HepG2 (cell line): Measurements from ENCODE around the gene VWA2. TPM values are rescaled to one million over a fixed set of nuclear protein-coding genes. Genes with fewer than 3 reads are reported as not detected.

Experiments used
- ATAC-seq: fragments of 200-7000 bp; cut with Tn5 transposase; 3 replicates; pipeline ENCODE4 v1.9.1; 2020; ENCODE audit warnings: mild to moderate bottlenecking, moderate library complexity
- BruUV-seq: library from RNA; stranded (reverse); fragments of 400-500 nt; replicated peaks from 2 replicates; lab custom pipeline; 2021; lab: Mats Ljungman, UMichigan
- CTCF ChIA-PET: fragments of 300-600 bp; formaldehyde crosslinking; extraction: SDS; loops from one replicate; lab custom pipeline; 2021; ENCODE audit warnings: low total read pairs, inconsistent platforms, low intra/inter-chr PET ratio; lab: Yijun Ruan, JAX
- POLR2A ChIA-PET: fragments of 350-600 bp; sonication (Branson Sonifier 250); formaldehyde crosslinking; loops from one replicate; lab custom pipeline; 2020; ENCODE audit warnings: antibody characterized with exemption, inconsistent platforms; lab: Yijun Ruan, JAX
- DNase-seq: peaks from one replicate; pipeline ENCODE4 v3.0.0-alpha.2; 2015; ENCODE audit warnings: low spot score
- FAIRE-seq: peaks from 3 replicates; lab custom pipeline; 2011; peaks lifted over from hg19 to GRCh38; lab: Jason Lieb, UNC
- H2AFZ ChIP-seq: one replicate; pipeline ENCODE4 v1.6.1; 2011; ENCODE audit warnings: low read length, inconsistent platforms
- H3K27ac ChIP-seq: fragments of 300-600 bp; 3 replicates; pipeline ENCODE4 v1.8.0; 2011; ENCODE audit warnings: mixed run types, mild to moderate bottlenecking, mixed read lengths, low read length, inconsistent platforms; ENCODE audit not compliant: insufficient read depth; ENCODE audit errors: extremely low read length
- H3K27me3 ChIP-seq, 2 experiments: fragments of 200-600 bp in 1 of 2; 2 replicates in 1 of 2; 3 replicates in 1 of 2; pipeline versions ENCODE4 v1.6.0 to v1.8.0; 2011; ENCODE audit warnings: low read length in 2 of 2, mild to moderate bottlenecking in 2 of 2, moderate library complexity in 2 of 2, inconsistent platforms in 1 of 2; ENCODE audit not compliant: insufficient read depth in 2 of 2, control insufficient read depth in 1 of 2
- H3K36me3 ChIP-seq, 2 experiments: fragments of 200-600 bp in 1 of 2; replicated peaks in 1 of 2; 2 replicates in 1 of 2; 3 replicates in 1 of 2; pipeline versions ENCODE4 v1.5.1 to v1.8.0; 2011; ENCODE audit warnings: low read length in 2 of 2, inconsistent platforms in 1 of 2; ENCODE audit not compliant: insufficient read depth in 2 of 2, control insufficient read depth in 1 of 2
- H3K4me1 ChIP-seq: 2 replicates; pipeline ENCODE4 v1.5.1; 2012; ENCODE audit warnings: low read length, inconsistent platforms; ENCODE audit not compliant: insufficient read depth
- H3K4me2 ChIP-seq: 2 replicates; pipeline ENCODE4 v1.6.0; 2011; ENCODE audit warnings: low read depth, low read length, inconsistent platforms
- H3K4me3 ChIP-seq, 3 experiments: fragments of 200-600 bp in 1 of 3; sonication (generic), shearing (Covaris generic) in 1 of 3; replicated peaks in 1 of 3; 2 replicates each; pipeline ENCODE4 v1.5.1; 2011 to 2016; ENCODE audit warnings: low read length in 3 of 3, inconsistent platforms in 2 of 3, low read depth in 2 of 3, mild to moderate bottlenecking in 2 of 3, control low read depth in 1 of 3, mixed read lengths in 1 of 3; ENCODE audit not compliant: insufficient read depth in 1 of 3
- H3K79me2 ChIP-seq: one replicate; pipeline ENCODE4 v1.6.1; 2011; ENCODE audit warnings: low read length, inconsistent platforms; ENCODE audit not compliant: insufficient read depth
- H3K9ac ChIP-seq: 2 replicates; pipeline ENCODE4 v1.6.0; 2011; ENCODE audit warnings: mild to moderate bottlenecking, low read depth, low read length, inconsistent platforms; ENCODE audit not compliant: insufficient read depth
- H3K9me3 ChIP-seq: 2 replicates; pipeline ENCODE4 v1.5.1; 2012; ENCODE audit warnings: mild to moderate bottlenecking, low read length
- H4K20me1 ChIP-seq: 2 replicates; pipeline ENCODE4 v1.6.0; 2011; ENCODE audit warnings: inconsistent platforms, mild to moderate bottlenecking, low read length, moderate library complexity; ENCODE audit not compliant: insufficient read depth
- ARNT2 ChIP-seq: sonication (generic); formaldehyde crosslinking; IDR thresholded peaks from 2 replicates; pipeline ENCODE4 v1.8.0; 2022; ENCODE audit warnings: mild to moderate bottlenecking, low read depth, missing genetic modification reagents, moderate library complexity
- CHCHD3 ChIP-seq: sonication (generic); formaldehyde crosslinking; IDR thresholded peaks from 2 replicates; pipeline ENCODE4 v1.8.0; 2022; ENCODE audit warnings: mild to moderate bottlenecking, missing genetic modification reagents, moderate library complexity
- EHMT2 ChIP-seq: fragments of 200-600 bp; sonication (generic); IDR thresholded peaks from 2 replicates; pipeline ENCODE4 v1.7.0; 2017; ENCODE audit warnings: antibody characterized with exemption, low read depth, low read length, borderline replicate concordance
- HDAC6 ChIP-seq: fragments of 200-600 bp; sonication (generic); IDR thresholded peaks from 2 replicates; pipeline ENCODE4 v1.7.0; 2017; ENCODE audit warnings: mild to moderate bottlenecking, antibody characterized with exemption, low read length, low read depth
- PITX1 ChIP-seq: sonication (generic); formaldehyde crosslinking; IDR thresholded peaks from 2 replicates; pipeline ENCODE4 v1.5.1; 2020; ENCODE audit warnings: mild to moderate bottlenecking, missing genetic modification reagents
- SP2 ChIP-seq: sonication (generic); formaldehyde crosslinking; IDR thresholded peaks from 2 replicates; pipeline ENCODE4 v1.5.1; 2020; ENCODE audit warnings: mild to moderate bottlenecking, missing genetic modification reagents
- SRF ChIP-seq: IDR thresholded peaks from 2 replicates; pipeline ENCODE4 v1.6.1; 2011; ENCODE audit warnings: mild to moderate bottlenecking, low read depth, low read length, moderate library complexity
- TMF1 ChIP-seq: sonication (generic); formaldehyde crosslinking; IDR thresholded peaks from 2 replicates; pipeline ENCODE4 v1.8.1; 2022; ENCODE audit warnings: low read depth, missing genetic modification reagents
- ZNF232 ChIP-seq: sonication (generic); formaldehyde crosslinking; IDR thresholded peaks from 2 replicates; pipeline ENCODE4 v1.4.0; 2020; ENCODE audit warnings: missing genetic modification reagents, borderline replicate concordance
- ZNF264 ChIP-seq: sonication (generic); formaldehyde crosslinking; IDR thresholded peaks from 2 replicates; pipeline ENCODE4 v1.4.0; 2020; ENCODE audit warnings: missing genetic modification reagents
- WGBS: methylation state at CpG from one replicate; pipeline ENCODE4 v1.1.6; 2017; ENCODE audit warnings: low lambda C conversion rate; 5-methylcytosine and 5-hydroxymethylcytosine counted together
- in situ Hi-C: cut with HindIII; loops from 2 replicates; pipeline ENCODE4 v1.10.0; 2017; ENCODE audit warnings: low pct_unique_long_range_greater_than_20kb; ENCODE audit not compliant: extremely low pct_ligation_motif_present
- intact Hi-C: fragments of 100-400 bp; cut with micrococcal nuclease; formaldehyde crosslinking; loops from one replicate; pipeline ENCODE4 v1.10.0; 2022; ENCODE audit not compliant: unreplicated experiment
- polyA plus RNA-seq, 8 experiments: library from polyadenylated mRNA; depleted of rRNA in 3 of 8; stranded (reverse) in 7 of 8; unstranded in 1 of 8; fragments of >200 nt; fragmentation: Illumina TruSeq in 4 of 8; extraction: Trizol in 4 of 8; gene quantifications; 2 replicates each; pipeline versions ENCODE4 v1.2.1 to v1.2.3, GENCODE V29; 2011 to 2016; ENCODE audit warnings: low read depth in 4 of 8, missing spikeins in 1 of 8, mixed read lengths in 1 of 8; ENCODE audit not compliant: insufficient read depth in 1 of 8
- total RNA-seq, 5 experiments: library from RNA; depleted of rRNA; stranded (reverse); fragments of >200 nt; fragmentation: Illumina TruSeq; extraction: Trizol; gene quantifications; 2 replicates each; pipeline ENCODE4 v1.2.3, GENCODE V29; 2016; ENCODE audit warnings: low read depth in 1 of 5
- TF ChIP-seq, protein P1 (sequence below): sonication (generic); formaldehyde crosslinking; IDR thresholded peaks from 2 replicates; pipeline ENCODE4 v1.4.0; 2020; ENCODE audit warnings: missing genetic modification reagents
- TF ChIP-seq, protein P2 (sequence below): sonication (generic); formaldehyde crosslinking; IDR thresholded peaks from one replicate; pipeline ENCODE4 v1.5.1; 2020; ENCODE audit warnings: mild to moderate bottlenecking, missing genetic modification reagents; ENCODE audit errors: not compliant biosample characterization
- TF ChIP-seq, protein P3 (sequence below): sonication (generic); formaldehyde crosslinking; IDR thresholded peaks from 2 replicates; pipeline ENCODE4 v1.8.1; 2023; ENCODE audit warnings: missing genetic modification reagents, inconsistent platforms, borderline replicate concordance

The VWA2 gene
- total and polyA plus RNA-seq, 2 of the 13 experiments (the other 11 are each of a cell fraction or from before 2014, with no cell fraction given): not detected

DNA sequence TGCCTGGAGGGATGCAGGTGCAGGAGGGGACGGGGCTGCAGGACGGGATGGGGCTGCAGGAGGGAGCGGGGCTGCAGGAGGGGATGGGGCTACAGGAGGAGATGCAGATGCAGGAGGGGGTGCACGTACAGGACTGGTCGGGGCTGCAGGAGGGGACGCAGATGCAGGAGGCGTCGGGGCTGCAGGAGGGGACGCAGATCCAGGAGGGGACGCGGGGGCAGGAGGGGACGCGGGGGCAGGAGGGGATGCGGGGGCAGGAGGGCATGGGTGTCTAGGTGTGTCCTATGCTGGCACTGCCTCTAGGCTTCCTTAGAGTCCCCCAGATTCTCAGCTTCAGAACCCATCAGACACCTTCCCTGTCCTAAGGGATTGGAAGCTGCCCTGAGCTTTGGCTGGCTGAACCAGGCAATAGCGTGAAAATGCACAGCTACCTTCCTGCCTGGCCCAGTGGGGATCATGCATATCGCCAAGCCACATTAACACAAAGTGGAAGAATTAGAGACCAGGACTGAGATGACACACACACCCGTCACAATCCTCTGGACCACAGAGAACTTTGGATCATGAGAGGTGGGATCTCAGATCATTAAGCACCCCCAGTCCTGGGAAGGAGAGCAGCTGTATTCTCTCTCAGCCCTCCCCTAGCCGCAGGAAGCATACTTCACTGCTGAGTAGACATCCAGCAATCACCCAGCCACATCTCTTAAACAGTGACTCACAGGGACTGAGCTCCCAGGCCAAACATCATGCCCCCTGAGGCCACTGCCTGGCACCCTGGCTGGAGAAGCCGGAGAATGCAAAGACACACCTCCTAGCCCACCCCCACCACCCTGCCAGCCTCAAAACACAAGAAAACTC is 67.3 kb downstream of the VWA2 start:
- CTCF ChIA-PET: no interaction called here
- in situ Hi-C loops: loop anchor here (5.0 to 25.0 kb wide), 3 partner anchors 241 to 831 kb away; no protein-coding TSS in a partner anchor
- H3K9me3 ChIP-seq: no peaks in the 10 kb centered on the region
- H3K79me2 ChIP-seq: no peaks in the 10 kb centered on the region
- no peak overlapping the region for H3K9ac ChIP-seq
- no peaks in the 10 kb centered on the region for H3K36me3 ChIP-seq
- no TSS peak for BruUV-seq
- H3K4me2 ChIP-seq: no peak overlapping the region
- WGBS: 74% methylated on average over 13 of the region's 19 CpGs
- H4K20me1 ChIP-seq: no peaks in the 10 kb centered on the region
- no peak overlapping the region for H3K27ac ChIP-seq
- ATAC-seq: no peak
- H3K27me3 ChIP-seq: peaks cover 6 to 49% of the 10 kb centered on the region in 2 experiments
- H3K4me1 ChIP-seq: peaks cover 5% of the 10 kb centered on the region; the same call in 1 of the 2 replicates
- POLR2A ChIA-PET: no interaction called here
- no peak for DNase-seq
- intact Hi-C loops: no loop called here
- no peak overlapping the region for H3K4me3 ChIP-seq
- H2AFZ ChIP-seq: no peak overlapping the region
- FAIRE-seq: no peak
- no peak for TF ChIP-seq SP2
- TF ChIP-seq, protein P1, sequence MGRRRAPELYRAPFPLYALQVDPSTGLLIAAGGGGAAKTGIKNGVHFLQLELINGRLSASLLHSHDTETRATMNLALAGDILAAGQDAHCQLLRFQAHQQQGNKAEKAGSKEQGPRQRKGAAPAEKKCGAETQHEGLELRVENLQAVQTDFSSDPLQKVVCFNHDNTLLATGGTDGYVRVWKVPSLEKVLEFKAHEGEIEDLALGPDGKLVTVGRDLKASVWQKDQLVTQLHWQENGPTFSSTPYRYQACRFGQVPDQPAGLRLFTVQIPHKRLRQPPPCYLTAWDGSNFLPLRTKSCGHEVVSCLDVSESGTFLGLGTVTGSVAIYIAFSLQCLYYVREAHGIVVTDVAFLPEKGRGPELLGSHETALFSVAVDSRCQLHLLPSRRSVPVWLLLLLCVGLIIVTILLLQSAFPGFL: no peak
- TF ChIP-seq, protein P2, sequence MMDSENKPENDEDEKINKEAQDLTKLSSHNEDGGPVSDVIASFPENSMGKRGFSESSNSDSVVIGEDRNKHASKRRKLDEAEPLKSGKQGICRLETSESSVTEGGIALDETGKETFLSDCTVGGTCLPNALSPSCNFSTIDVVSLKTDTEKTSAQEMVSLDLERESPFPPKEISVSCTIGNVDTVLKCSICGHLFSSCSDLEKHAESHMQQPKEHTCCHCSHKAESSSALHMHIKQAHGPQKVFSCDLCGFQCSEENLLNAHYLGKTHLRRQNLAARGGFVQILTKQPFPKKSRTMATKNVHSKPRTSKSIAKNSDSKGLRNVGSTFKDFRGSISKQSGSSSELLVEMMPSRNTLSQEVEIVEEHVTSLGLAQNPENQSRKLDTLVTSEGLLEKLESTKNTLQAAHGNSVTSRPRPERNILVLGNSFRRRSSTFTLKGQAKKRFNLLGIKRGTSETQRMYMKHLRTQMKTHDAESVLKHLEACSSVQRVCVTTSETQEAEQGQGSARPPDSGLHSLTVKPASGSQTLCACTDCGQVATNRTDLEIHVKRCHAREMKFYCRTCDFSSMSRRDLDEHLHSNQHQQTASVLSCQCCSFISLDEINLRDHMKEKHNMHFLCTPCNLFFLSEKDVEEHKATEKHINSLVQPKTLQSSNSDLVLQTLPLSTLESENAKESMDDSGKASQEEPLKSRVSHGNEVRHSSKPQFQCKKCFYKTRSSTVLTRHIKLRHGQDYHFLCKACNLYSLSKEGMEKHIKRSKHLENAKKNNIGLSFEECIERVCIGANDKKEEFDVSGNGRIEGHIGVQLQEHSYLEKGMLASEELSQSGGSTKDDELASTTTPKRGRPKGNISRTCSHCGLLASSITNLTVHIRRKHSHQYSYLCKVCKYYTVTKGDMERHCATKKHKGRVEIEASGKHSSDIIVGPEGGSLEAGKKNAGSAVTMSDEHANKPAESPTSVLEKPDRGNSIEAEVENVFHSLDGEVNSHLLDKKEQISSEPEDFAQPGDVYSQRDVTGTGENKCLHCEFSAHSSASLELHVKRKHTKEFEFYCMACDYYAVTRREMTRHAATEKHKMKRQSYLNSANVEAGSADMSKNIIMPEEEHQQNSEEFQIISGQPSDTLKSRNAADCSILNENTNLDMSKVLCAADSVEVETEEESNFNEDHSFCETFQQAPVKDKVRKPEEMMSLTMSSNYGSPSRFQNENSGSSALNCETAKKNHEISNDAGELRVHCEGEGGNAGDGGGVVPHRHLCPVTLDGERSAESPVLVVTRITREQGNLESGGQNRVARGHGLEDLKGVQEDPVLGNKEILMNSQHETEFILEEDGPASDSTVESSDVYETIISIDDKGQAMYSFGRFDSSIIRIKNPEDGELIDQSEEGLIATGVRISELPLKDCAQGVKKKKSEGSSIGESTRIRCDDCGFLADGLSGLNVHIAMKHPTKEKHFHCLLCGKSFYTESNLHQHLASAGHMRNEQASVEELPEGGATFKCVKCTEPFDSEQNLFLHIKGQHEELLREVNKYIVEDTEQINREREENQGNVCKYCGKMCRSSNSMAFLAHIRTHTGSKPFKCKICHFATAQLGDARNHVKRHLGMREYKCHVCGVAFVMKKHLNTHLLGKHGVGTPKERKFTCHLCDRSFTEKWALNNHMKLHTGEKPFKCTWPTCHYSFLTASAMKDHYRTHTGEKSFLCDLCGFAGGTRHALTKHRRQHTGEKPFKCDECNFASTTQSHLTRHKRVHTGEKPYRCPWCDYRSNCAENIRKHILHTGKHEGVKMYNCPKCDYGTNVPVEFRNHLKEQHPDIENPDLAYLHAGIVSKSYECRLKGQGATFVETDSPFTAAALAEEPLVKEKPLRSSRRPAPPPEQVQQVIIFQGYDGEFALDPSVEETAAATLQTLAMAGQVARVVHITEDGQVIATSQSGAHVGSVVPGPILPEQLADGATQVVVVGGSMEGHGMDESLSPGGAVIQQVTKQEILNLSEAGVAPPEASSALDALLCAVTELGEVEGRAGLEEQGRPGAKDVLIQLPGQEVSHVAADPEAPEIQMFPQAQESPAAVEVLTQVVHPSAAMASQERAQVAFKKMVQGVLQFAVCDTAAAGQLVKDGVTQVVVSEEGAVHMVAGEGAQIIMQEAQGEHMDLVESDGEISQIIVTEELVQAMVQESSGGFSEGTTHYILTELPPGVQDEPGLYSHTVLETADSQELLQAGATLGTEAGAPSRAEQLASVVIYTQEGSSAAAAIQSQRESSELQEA (CRISPR knock-in tag): no peak
- no peak for TF ChIP-seq HDAC6
- no peak for TF ChIP-seq TMF1 (CRISPR knock-in tag)
- TF ChIP-seq ZNF264 (CRISPR knock-in tag): no peak
- no peak for TF ChIP-seq ZNF232 (CRISPR knock-in tag)
- no peak for TF ChIP-seq EHMT2
- no peak for TF ChIP-seq CHCHD3 (CRISPR knock-in tag)
- no peak for TF ChIP-seq PITX1 (CRISPR knock-in tag)
- TF ChIP-seq SRF: no peak
- TF ChIP-seq, protein P3, sequence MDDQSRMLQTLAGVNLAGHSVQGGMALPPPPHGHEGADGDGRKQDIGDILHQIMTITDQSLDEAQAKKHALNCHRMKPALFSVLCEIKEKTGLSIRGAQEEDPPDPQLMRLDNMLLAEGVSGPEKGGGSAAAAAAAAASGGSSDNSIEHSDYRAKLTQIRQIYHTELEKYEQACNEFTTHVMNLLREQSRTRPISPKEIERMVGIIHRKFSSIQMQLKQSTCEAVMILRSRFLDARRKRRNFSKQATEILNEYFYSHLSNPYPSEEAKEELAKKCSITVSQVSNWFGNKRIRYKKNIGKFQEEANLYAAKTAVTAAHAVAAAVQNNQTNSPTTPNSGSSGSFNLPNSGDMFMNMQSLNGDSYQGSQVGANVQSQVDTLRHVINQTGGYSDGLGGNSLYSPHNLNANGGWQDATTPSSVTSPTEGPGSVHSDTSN: no peak
- no peak for TF ChIP-seq ARNT2 (CRISPR knock-in tag)
